Upper lobe of right lung (tissue), 1 donor: ENCODE data around the gene GRIK2. TPM values are rescaled to one million over a fixed set of nuclear protein-coding genes. Genes with fewer than 3 reads are reported as not detected.

ENCODE experiments used
- ATAC-seq: fragments of 200-7000 bp; cut with Tn5 transposase; one replicate; pipeline ENCODE4 v1.9.1; 2020; ENCODE audit warnings: mild to moderate bottlenecking, moderate library complexity
- DNase-seq: peaks from one replicate; pipeline ENCODE4 v3.0.0-alpha.2; 2020
- H3K27ac ChIP-seq: fragments of 200-600 bp; one replicate; pipeline ENCODE4 v1.8.0; 2022
- H3K27me3 ChIP-seq: fragments of 200-600 bp; one replicate; pipeline ENCODE4 v1.8.0; 2022; ENCODE audit warnings: mild to moderate bottlenecking
- H3K36me3 ChIP-seq: fragments of 200-600 bp; one replicate; pipeline ENCODE4 v1.8.0; 2022
- H3K4me1 ChIP-seq: fragments of 200-600 bp; one replicate; pipeline ENCODE4 v1.8.0; 2022
- H3K4me3 ChIP-seq: fragments of 200-600 bp; one replicate; pipeline ENCODE4 v1.8.0; 2022; ENCODE audit warnings: mild to moderate bottlenecking
- H3K9me3 ChIP-seq: fragments of 200-600 bp; one replicate; pipeline ENCODE4 v1.8.0; 2022
- CTCF ChIP-seq: fragments of 200-600 bp; IDR thresholded peaks from one replicate; pipeline ENCODE4 v1.8.0; 2022; ENCODE audit warnings: antibody characterized with exemption
- intact Hi-C: fragments of 100-400 bp; cut with DNase I; formaldehyde crosslinking; loops from one replicate; pipeline ENCODE4 v1.11.0; 2022
- total RNA-seq: library from RNA; stranded (reverse); fragmentation: NEBNext Ultra II Directional; extraction: Animal tissue kit (Norgen Biotek cat#: 25700); gene quantifications from one replicate; pipeline ENCODE4 v1.2.1, GENCODE V29; 2021
- donor health status: DM: no; HTN: yes; CAD: no; lungs with severe emphysema.

GRIK2 gene
- total RNA-seq, 1 donor from 2014 or later, result 0.38 TPM

DNA sequence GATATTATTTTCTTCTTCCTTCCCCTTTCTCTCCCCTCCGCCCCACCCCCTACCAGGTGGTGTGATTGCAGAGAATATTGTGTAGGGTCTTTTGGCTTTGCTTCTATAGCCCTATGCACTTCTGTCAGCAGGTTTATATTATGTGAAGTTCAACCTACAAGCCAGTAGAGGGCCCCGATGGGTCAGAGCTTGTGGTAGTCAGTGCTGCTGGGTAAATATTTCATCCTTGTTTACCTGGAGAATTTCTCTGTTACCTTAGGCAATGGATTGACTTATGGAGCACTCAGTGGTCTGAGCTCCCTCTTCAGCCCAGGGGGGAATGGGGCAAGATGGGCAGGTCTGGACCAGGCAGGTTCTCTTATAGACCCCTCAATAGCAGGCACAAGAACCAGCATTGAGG is 720.9 kb downstream of the GRIK2 start:
- no peak for TF ChIP-seq CTCF
- DNase-seq (no peak), ATAC-seq (peak; percentile 36)
- no peaks in the 10 kb centered on the region for H3K27me3 ChIP-seq
- intact Hi-C loops, result no loop called here
- H3K9me3 ChIP-seq, result no peaks in the 10 kb centered on the region
- no peaks in the 10 kb centered on the region for H3K36me3 ChIP-seq
- H3K4me1 ChIP-seq, result no peaks in the 10 kb centered on the region
- no peak overlapping the region for H3K27ac ChIP-seq
- no peak overlapping the region for H3K4me3 ChIP-seq

GRCh38 chr6:102115911-102116310 is 722.4 kb downstream of the GRIK2 start:
- Histone ChIP-seq H3K27ac (no peak overlapping the region), H3K4me3 (no peak overlapping the region), H3K27me3 (no peaks in the 10 kb centered on the region), H3K36me3 (no peaks in the 10 kb centered on the region), H3K4me1 (no peaks in the 10 kb centered on the region), H3K9me3 (no peaks in the 10 kb centered on the region)
- no peak for ATAC-seq
- TF ChIP-seq CTCF, result no peak
- no peak for DNase-seq
- intact Hi-C loops, result no loop called here

- no peaks in the 10 kb centered on the region for H3K27me3 ChIP-seq
- no peak for DNase-seq
- ATAC-seq, result no peak
- no peak overlapping the region for H3K27ac ChIP-seq
- H3K4me1 ChIP-seq, result no peaks in the 10 kb centered on the region
- no peak overlapping the region for H3K4me3 ChIP-seq
- no peaks in the 10 kb centered on the region for H3K36me3 ChIP-seq
- intact Hi-C loops, result no loop called here
- H3K9me3 ChIP-seq, result no peaks in the 10 kb centered on the region
- TF ChIP-seq CTCF, result no peak
Observed at GRCh38 chr6:102118034-102118433, 724.5 kb downstream of the GRIK2 start.
